CD1c-positive myeloid dendritic cell (primary cell): ENCODE data around the gene ANXA1.

Experiments used
- DNase-seq: peaks from one replicate; pipeline ENCODE4 v3.0.0-alpha.2; 2016; ENCODE audit errors: extremely low spot score

ANXA1 gene, protein sequence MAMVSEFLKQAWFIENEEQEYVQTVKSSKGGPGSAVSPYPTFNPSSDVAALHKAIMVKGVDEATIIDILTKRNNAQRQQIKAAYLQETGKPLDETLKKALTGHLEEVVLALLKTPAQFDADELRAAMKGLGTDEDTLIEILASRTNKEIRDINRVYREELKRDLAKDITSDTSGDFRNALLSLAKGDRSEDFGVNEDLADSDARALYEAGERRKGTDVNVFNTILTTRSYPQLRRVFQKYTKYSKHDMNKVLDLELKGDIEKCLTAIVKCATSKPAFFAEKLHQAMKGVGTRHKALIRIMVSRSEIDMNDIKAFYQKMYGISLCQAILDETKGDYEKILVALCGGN

DNA sequence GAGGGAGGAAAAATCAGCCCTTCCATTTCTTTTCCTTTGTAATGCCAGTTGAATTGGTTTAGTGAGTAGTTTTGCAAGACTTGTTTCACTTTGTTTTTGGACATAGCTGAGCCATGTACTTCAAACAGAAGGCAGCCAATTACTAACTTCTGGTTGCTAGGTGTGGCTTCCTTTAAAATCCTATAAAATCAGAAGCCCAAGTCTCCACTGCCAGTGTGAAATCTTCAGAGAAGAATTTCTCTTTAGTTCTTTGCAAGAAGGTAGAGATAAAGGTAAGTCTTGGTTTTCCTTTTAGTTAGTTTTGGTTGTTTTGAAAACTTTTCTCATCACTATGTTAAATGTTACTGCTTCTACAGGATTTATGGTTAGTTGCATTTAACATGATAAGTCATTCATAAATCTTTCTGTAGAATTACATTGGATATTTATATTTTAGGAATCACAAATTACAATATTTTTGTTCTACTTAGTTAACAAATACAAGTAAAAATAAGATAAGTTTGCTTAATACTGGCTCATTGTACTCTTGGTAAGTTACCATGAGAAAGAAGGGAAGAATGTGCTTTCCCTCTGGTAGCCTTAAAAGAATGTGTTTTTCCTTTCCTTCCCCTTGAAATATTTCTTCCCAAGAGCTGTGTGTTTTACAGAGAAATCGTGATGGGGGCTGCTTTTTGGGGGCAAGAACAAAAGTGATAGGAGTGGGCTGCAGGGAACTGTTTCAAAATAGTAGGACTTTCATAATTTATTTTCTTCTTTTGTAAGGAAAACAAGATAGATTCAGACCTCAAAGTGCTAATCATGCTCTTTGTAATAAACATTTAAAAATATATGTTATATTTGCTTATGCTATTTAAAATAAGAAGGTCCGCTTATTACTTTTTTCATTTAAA, at the start of gene ANXA1:
ANXA1 (plus strand) TSS at position 213 of the 890 bp plus-strand sequence. CDS start 6,671 bp downstream, outside the sequence.
- DNase-seq: peak; percentile 92

DNA sequence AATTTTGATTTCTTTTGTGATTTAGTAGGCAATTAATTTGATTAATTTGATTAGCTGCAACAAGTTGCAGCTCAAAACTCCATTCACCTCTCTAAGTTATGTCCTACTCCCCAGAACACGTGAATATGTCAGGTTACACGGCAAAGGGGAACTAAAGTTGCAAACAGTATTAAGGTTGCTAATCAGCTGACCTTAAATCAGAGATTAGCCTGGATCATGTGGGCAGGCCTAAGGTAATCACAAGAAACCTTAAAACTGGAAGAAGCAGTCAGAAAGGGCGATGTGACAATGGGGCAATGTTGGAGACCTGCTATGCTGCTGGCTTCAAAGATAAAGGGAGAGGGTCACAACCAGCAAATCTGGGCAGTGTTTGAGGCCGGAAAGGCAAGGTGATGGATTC, 47.3 kb upstream of the ANXA1 start:
- no peak for DNase-seq

DNA sequence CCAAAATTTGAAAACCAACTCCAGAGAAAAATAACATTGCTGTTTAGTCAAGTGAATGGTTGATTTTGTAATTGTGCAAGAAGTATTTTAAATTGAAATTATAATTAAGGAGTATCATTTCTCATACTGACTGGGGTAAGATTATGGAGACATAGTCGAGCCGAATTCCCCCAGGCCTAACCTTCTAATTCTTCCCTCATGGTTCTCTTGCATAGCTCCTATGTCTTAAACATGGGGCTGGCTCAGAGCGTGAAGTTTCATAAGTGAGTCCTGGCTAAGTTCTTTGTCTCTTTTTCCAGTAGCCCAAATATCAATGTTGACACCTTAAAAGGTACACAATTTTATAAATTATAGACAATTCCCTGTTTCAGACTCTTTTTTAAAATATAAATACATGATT, 46.7 kb upstream of the ANXA1 start:
- no peak for DNase-seq

DNA sequence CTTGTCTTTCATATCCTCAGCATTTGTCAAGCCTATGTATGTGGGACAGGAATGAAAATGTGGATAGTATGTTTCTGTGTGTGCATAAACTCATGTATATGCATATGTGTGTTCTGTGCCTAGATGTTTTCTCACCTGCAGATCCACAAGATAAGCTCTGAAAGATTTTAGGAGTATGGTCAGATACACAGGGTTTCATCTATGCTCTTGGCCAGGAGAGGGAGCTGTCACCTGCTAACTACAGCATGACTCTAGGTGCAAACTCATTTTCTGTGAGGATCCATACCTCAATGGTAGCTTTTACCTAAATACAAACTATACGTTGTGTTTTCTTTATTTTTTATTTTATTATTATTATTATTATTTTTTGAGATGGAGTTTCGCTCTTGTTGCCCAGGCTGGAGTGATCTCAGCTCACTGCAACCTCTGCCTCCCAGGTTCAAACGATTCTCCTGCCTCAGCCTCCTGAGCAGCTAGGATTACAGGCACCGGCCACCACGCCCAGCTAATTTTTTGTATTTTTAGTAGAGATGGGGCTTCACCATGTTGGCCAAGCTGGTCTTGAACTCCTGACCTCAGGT, 44.1 kb upstream of the ANXA1 start:
- peak; percentile 74 for DNase-seq

DNA sequence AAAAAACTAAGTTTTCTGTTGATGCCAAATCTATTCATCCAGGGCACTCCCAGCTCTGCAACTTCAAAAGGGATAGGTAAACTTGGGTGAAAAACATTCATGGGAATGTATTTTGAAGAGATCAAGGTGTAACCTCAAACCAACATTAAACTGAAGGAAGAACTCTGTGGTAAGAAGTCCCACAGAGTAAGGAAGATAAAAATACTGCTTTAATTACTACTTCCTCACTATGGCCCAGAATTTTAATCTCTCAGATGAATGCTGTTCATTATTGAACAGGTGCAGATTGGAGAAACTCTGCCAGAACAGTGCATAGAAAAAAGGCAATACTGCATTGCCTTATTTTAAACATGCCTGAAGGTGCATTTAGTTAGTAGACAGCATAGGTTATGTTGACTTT, 37.6 kb upstream of the ANXA1 start:
- no peak for DNase-seq

DNA sequence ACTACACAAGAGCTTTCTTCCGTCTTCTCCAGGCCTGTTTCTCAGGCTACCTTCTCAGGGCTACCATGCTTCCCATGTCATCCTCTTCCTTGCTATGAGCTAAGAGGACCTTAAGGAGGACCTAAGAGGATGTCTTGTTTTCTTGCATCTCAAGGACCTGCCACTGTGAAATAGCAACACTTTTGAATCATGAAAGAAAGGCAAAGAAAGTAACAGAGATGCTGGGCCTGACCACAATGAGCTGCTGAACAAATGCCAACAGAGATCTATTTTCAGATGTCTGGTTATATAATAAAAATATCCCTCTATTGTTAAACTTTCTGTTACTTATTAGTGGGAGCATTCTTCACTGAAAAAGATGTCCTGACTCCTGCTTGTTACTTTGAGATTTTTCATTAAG, 36.7 kb upstream of the ANXA1 start:
- no peak for DNase-seq

DNA sequence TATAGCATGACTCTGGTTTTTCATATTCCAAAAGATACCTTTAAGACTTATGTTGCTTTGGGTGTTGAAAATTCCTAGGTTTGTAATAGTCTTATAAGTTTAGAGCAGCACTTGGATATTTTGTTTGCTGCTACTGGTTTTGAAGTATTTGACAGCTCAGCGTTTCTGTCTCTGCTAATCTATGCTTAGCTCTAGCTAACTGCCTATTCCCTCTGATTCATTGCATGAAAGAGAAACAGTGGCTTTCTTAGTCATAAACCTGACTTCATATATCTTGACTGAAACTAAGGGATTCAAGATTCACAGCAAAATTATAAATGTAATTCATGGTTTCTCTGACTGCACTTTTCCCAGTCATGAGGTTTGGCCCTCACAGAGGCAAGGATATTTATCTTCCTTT, 35.6 kb upstream of the ANXA1 start:
- no peak for DNase-seq

DNA sequence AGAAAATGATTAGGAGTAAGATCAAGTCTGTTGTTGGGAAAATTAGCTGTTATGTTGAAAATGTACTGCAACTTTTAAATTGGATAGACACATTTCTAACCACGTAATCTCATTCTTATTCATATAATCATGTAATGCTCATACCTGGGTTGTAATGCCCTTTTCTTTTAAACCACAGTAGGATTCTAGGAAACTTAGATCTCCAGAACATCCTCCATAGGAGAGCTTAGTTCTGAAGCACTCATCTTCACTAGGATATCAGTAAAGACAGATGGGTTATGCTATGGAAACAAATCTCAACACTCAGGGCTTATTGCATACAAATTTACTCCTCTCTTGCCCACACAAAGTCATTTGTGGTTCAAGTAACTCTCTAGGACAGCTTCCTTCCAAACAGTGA, 34.8 kb upstream of the ANXA1 start:
- no peak for DNase-seq

DNA sequence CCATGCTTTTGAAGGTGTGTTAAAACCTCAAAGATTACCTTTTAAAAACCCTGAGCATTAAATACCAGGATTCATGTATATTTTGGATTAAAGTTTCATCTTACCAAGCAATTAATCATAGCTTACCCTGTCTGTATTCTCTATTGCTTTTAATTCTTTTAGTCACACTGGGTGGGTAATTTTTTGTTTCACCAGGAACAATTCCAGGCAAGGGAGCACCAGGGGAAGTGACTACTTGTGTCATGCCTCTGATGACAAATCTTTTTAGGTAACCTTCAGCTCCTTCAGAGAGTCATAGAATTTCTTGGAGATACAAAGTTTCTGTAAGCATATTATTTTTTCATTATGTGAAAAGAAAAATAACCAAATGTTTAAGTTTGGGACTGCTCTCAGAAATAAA, 33.4 kb upstream of the ANXA1 start:
- DNase-seq: peak; percentile 37

DNA sequence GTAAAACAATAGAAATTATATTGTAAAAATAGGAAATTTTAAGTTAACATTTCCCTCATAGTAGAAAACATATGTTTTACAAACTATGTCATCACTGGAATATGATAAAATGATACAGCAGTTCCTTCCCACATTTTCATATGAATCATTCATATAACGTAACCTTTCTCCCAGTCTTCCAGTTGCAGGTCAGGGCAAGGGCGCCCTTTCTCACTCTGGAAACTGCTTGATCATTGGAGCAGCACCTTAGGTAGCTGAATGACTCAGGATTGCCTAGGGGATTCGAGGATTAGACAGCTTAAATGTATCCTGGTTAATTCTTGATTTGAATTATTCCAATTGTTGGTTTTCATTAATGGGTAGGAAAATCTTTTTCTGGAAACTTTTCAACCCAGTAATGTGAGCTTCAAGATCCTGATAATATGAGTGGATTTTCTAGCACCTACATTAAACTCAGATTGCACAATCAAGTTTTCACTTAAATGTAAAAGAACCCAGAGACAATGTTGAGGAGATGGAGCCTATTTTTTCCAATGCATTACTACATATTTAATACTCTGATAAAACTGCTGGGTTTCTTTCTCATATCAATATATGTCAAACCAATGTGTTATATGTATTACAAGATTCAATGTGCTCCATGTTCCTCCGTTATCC, 32.6 kb upstream of the ANXA1 start:
- DNase-seq: no peak

DNA sequence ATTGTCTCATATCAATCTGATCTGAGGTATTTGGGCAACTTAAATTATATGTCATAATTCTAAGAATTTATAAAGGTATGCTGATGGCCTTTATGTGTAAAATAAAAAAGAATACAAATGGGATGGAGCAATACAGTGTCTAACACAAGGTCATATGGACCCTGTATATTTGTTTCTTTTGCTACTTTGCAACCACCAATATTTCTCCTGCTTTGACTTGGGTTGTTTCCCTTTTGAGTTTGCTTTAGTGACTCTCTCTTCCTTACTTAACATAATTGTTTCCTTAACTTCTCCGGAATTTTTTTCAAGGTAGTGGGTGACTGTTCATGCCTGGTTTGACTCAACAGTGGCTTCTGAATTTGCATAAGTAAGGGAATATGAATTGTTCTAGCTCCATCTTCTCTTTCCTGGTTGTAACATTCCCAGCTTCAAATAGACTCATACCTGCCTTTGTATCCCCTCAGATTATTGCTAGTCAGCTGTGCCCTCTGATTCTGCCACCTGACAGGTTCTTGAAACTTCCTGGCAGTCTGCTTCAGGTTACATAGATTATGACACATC, 30.2 kb upstream of the ANXA1 start:
- no peak for DNase-seq

DNA sequence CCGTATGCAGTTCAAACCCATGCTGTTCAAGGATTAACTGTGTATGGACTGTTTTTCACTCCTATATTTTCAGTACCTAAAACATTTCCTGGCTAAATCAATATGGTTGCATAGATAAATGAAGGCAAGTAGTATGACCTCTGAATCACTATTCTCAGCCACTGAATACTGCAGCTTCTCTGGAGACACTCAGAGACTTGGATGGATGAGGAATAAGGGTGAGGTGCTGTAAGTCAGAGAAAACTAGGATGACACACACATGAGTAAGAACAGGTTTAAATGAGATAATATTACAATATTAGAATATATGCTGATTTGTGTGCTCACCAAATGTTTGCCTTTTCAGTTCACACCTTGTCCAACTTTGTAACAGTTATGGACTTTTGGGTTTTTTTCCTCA, 26.0 kb upstream of the ANXA1 start:
- no peak for DNase-seq

DNA sequence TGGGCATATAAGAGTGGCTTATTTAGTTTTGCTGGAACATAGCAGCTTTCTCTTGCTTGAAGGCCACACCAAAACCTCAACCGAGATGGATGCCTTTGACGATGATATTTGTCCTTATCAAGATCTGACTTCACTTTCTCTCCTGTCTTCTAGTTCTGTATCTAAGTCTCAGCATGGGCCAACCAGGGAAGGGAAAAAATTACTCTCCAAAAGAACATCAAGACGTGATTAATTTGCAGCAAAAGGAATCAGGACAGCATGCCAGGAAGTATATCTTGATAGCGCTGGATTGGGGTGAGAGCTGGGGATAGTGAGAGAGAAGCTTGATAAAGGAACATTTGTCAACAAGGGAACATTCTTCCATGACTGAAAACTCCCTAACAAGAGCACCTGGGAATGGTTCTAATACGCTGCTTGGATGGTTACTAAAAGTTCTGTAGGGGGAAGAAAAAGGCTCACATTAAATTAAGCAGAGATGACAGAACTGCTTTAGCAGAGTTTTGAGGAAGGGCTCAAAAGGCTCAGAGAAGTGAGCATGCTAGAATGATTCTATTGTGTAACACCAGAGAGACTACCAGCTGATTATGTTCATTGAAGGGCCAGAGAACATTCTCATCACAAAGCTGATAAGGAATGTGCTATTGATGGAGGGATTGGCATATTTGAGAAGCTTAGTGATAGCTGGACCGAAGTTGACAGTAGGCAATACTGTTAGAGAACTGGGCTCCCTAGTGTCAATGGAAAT, 21.6 kb upstream of the ANXA1 start:
- DNase-seq: peak; percentile 51

DNA sequence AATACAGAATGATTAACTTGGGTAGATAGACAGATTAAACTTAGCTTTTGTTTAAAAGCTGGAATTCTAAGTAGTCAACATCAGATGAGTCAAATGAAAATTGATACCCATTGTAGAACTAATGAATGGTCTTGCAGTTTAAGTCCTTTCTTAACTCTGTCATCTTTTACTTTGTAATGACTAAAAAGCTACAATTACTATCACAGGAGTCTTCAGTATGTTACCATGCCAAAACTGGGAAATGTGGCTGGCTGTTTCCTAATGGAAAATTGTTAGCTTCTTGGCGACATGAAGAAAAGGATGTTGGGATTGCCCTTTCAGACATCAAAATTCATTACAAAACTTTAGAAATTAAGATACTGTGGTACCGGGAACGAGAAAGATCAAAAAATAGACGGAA, 20.2 kb upstream of the ANXA1 start:
- peak; percentile 24 for DNase-seq

DNA sequence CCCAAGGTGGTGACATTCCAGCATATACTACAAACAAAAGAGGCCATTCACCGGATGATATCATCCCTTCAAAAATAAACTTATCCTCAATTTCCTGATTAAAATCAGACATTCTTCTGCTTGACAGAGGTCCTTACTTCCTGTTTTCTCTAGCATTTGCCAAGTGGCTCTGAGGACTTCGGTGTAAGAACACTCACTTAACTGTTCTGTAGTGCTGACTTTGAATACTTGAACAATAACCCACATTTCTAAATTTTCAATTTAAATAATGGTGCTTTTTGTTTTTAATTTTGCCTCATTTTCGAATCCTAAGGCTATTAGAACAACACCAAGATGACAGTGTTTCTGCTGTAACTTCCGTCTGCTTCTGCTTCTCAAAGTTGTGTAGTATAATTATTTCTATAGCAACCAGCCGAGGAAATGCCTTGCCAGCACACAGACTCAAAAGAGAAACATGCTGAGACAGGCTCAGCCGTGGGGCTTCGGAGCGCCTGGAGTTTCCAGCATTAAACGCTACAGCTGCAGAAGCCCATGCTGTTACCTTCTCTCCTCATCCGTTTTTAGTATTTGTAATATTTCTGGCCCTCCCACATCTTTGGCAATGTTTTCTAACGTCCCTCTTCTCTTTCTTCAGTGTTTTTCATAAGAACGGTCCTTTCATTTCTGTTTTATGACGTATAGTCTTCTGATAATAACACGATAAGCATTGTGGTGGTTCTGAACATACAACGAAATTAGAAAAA, 19.5 kb upstream of the ANXA1 start:
- peak; percentile 90 for DNase-seq

DNA sequence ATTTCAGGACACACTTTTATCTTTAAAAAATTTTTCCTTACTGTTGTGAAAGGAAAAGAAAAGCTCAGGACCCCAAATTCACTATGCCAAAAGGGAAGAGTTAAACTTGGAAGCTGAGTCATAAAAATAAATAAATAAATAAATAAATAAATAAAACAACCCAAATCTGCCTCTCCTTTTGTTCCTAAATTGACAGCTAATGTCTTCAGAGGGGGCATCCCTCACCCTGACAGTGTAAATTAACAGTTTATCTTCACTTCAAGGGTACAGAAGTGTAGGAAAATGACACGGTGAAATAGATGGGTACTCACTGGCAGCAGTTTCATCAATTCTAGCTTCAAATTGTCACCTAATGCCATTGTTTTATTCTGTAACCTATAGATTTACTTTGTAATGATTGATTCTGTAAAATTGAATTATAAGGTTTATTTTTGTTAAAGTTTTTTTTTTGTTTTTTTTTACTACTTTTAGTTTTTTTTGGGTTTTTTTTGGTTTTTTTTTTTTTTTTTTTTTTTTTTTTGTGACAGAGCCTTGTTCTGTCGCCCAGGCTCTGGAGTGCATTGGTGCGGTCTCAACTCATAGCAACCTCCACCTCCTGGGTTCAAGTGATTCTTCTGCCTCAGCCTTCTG, 18.5 kb upstream of the ANXA1 start:
- DNase-seq: peak; percentile 36

DNA sequence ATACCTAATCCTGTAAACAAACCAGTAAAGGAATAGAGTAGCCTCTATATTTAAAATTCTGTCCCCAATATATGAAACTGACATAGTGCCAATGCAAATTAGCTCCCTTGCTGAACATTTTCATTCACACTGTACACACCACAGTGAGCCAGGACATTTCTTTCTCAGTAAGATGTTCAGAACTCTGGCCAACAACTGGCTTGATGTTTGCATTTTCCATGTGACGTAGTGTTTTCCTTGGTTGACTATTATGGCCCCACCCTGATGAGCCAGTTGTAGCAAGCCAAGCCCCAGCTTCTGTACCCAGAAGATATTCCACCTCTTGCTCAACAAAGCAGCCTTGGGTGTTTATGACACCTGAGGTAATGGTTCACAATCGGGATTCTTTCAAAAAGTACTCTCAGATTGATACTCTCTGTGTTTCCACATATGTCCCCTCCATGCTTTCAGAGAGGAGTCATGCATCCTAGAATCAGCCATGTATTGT, 17.7 kb upstream of the ANXA1 start:
- no peak for DNase-seq

DNA sequence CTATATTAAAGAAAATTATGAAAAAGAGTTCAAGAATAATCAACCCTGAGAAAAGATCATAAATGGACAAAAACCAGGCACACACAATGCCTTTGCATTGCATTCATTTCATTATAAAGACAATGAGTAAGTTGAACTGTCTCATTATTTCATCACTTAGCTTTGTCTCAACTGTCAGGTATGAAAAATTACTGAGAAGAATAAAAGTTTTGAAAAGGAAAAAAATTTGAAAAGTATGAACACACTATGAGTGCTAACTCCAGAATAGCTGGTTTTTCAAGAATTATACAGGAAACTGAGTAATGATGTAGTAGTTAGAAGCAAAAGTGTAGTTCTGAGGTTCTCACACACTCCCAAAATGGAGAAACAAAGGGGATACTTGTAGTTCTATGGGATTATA, 16.3 kb upstream of the ANXA1 start:
- no peak for DNase-seq

DNA sequence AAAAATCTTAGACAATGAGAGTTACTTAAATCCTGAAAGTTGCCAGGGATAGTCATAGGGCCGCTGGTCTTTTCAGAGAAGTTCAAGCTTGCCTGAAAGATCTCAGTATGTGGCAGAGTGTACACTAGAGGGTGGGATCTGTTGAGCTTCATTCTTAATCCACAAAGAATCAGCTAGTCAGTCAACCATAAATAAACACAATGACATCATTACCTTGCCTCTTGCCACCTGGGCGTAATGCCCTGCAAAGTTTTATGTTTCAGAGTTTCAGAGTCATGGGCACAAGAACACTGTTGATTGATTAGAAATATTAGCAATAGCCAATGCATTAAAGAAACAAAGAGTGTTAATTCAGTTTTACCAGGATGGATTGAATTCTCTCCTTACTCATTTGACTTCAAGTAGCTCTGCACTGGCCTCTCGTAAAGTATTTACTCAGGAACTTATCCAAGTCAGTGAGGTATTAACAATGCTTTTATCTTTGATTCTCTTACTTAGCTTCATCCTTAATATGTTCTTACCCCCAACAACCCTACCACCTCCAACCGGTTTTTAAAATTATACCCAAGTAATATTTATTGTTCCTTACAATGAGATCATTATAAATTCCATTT, 14.3 kb upstream of the ANXA1 start:
- DNase-seq: no peak
